ENCODE data around the gene CEND1.
A peak's percentile ranks its signal among the peaks of the same experiment; 100 is the strongest.

Gene CEND1

GRCh38 chr11:834371-835316 lies 44.8 kb upstream of the CEND1 start:
- Histone ChIP-seq H3K9ac (peak overlapping the region; percentile 2 to 90 (median 81); a peak in 20 of 22 replicates), H3K27ac (peak overlapping the region in 7 of 11 experiments; percentile 2 to 65 (median 41); a peak in 12 of 22 replicates), H3K9me3 (replicated peaks in 1 of 11) (no peaks in the 10 kb centered on the region), H3K27me3 (peaks cover 29 to 51% (median 37%) of the 10 kb centered on the region in 11 experiments), H4K20me1 (peaks cover 48 to 93% (median 88%) of the 10 kb centered on the region in 11 experiments), H3K4me1 (peaks cover 50 to 71% (median 55%) of the 10 kb centered on the region in 10 experiments), H3K4me2 (peak overlapping the region; percentile 90 to 99 (median 98)), H3K36me3 (peaks cover 32 to 37% (median 36%) of the 10 kb centered on the region in 11 experiments), H3K4me3 (peak overlapping the region in 9 of 10 experiments; percentile 7 to 86 (median 71); a peak in 14 of 20 replicates)
- TF ChIP-seq Cebpa-rat (IDR thresholded peaks at IDR 0.05), result no peak

GRCh38 chr11:833849-834311 lies 44.0 kb upstream of the CEND1 start:
- H3K9me3 ChIP-seq (replicated peaks in 1 of 11), result no peaks in the 10 kb centered on the region
- no peak for TF ChIP-seq Cebpa-rat (IDR thresholded peaks at IDR 0.05)
- peaks cover 42 to 93% (median 88%) of the 10 kb centered on the region in 11 experiments for H4K20me1 ChIP-seq
- H3K36me3 ChIP-seq, result peaks cover 24 to 29% (median 28%) of the 10 kb centered on the region in 11 experiments
- H3K4me2 ChIP-seq, result peak overlapping the region; percentile 90 to 99 (median 98)
- H3K4me3 ChIP-seq, result peak overlapping the region; percentile 71 to 86 (median 74)
- H3K9ac ChIP-seq, result peak overlapping the region; percentile 74 to 92 (median 84); a peak in 21 of 22 replicates
- peaks cover 57 to 78% (median 62%) of the 10 kb centered on the region in 10 experiments for H3K4me1 ChIP-seq
- peak overlapping the region in 7 of 11 experiments; percentile 70 to 81 (median 79); a peak in 12 of 22 replicates for H3K27ac ChIP-seq
- peaks cover 37 to 59% (median 45%) of the 10 kb centered on the region in 11 experiments for H3K27me3 ChIP-seq

DNA sequence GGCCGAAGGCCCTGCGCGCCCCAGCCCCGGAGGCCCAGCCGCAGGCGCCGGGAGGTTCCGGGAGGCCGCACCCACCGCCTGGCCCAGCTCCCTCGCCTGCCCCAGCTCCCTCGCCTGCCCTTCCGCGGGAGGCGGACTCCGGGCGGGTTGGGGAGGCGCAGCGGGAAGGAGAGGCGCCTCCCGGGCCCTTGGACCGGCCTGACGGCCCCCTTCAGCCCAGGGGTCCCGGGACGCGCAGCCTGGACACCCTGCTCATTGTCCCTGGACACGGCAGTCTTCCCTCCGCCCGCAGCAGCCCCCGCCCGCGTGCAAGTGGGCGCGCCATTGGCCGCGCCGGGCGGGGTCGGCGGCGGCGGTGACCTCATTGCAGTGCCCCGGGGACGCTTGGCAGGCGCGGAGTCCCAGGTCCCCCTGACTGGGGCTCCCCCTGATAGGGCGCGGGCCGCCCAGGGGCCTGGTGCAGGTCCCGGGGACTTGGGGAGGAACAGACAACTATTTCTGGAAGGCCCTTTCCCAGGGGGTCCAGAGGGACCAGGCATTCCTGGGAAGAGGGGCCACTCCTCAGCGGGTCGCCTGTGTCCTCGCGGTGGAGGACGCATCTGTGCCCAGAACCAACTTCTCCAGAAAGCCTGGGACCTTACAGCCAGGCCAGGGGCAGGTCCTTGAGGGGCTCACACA lies 43.4 kb upstream of the CEND1 start:
- H3K27ac ChIP-seq, result peak overlapping the region; percentile 43 to 83 (median 77)
- H3K27me3 ChIP-seq, result peaks cover 43 to 65% (median 51%) of the 10 kb centered on the region in 11 experiments
- peaks cover 18 to 23% (median 22%) of the 10 kb centered on the region in 11 experiments for H3K36me3 ChIP-seq
- peak overlapping the region; percentile 71 to 86 (median 74) for H3K4me3 ChIP-seq
- peaks cover 37 to 93% (median 88%) of the 10 kb centered on the region in 11 experiments for H4K20me1 ChIP-seq
- H3K4me1 ChIP-seq, result peaks cover 64 to 81% (median 69%) of the 10 kb centered on the region in 10 experiments
- H3K9me3 ChIP-seq (replicated peaks in 1 of 11), result no peaks in the 10 kb centered on the region
- peak overlapping the region; percentile 90 to 99 (median 98) for H3K4me2 ChIP-seq
- no peak for TF ChIP-seq Cebpa-rat (IDR thresholded peaks at IDR 0.05)
- peak overlapping the region; percentile 74 to 92 (median 84) for H3K9ac ChIP-seq

DNA sequence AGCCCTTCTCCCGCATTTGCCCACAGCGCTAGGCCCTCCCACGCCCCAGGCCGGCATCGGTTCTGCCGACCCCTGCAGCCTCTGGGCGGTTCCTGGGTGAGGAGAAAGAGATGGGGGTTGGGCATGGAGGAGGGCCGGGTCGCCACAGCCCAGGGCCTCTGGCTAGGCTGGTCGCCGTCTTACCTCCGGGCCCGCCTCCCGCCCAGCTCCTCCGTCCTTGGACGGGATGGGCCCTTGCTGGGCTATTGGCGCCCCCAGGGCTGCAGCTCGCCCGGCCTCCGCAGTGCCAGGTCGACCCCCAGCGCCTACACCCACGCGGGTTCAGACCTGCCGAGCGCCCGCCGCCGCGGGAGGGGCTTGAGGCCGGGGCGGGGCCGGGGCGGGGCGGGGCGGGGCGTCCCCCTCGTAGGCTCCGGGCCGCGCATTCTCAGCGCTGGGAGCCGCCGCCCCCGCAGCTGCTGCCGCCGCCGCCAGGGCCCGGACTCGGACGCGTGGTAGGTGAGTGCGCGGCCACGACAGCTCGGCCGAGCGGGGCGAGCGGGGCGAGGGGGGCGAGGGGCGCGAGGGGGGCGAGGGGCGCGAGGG lies 42.7 kb upstream of the CEND1 start, which contains the start of gene CD151:
TSS of gene CD151 (plus strand) at position 424 of the 585 bp plus-strand sequence. CDS start 3,118 bp downstream, outside the sequence.
- Histone ChIP-seq H3K4me3 (peak within 1 kb of the TSS; percentile 71 to 86 (median 74)), H3K9ac (peak within 1 kb of the TSS; percentile 74 to 92 (median 84)), H3K4me1 (peaks cover 70 to 83% (median 73%) of the 10 kb centered on the region in 10 experiments), H3K36me3 (peaks cover 14 to 17% (median 15%) of the 10 kb centered on the region in 11 experiments), H4K20me1 (peaks cover 31 to 93% (median 88%) of the 10 kb centered on the region in 11 experiments), H3K9me3 (replicated peaks in 1 of 11) (no peaks in the 10 kb centered on the region), H3K27me3 (peaks cover 50 to 71% (median 58%) of the 10 kb centered on the region in 11 experiments), H3K4me2 (peak within 1 kb of the TSS; percentile 93 to 100 (median 100)), H3K27ac (peak within 1 kb of the TSS; percentile 43 to 83 (median 77))
- TF ChIP-seq Cebpa-rat (IDR thresholded peaks at IDR 0.05), result no peak

GRCh38 chr11:831961-832528 lies 42.2 kb upstream of the CEND1 start:
- Histone ChIP-seq H3K9ac (peak overlapping the region; percentile 27 to 75 (median 64); a peak in 17 of 22 replicates), H3K4me1 (peaks cover 74 to 83% (median 77%) of the 10 kb centered on the region in 10 experiments), H3K27ac (peak overlapping the region in 4 of 11 experiments; percentile 10 to 48 (median 31); a peak in 3 of 22 replicates), H3K36me3 (peaks cover 9 to 11% (median 10%) of the 10 kb centered on the region in 11 experiments; a peak in 20 of 22 replicates), H3K4me3 (peak overlapping the region; percentile 48 to 86 (median 74)), H3K27me3 (peaks cover 55 to 77% (median 63%) of the 10 kb centered on the region in 11 experiments), H3K4me2 (peak overlapping the region; percentile 79 to 100 (median 100)), H3K9me3 (replicated peaks in 1 of 11) (no peaks in the 10 kb centered on the region), H4K20me1 (peaks cover 26 to 93% (median 88%) of the 10 kb centered on the region in 11 experiments)
- TF ChIP-seq Cebpa-rat (IDR thresholded peaks at IDR 0.05), result no peak

DNA sequence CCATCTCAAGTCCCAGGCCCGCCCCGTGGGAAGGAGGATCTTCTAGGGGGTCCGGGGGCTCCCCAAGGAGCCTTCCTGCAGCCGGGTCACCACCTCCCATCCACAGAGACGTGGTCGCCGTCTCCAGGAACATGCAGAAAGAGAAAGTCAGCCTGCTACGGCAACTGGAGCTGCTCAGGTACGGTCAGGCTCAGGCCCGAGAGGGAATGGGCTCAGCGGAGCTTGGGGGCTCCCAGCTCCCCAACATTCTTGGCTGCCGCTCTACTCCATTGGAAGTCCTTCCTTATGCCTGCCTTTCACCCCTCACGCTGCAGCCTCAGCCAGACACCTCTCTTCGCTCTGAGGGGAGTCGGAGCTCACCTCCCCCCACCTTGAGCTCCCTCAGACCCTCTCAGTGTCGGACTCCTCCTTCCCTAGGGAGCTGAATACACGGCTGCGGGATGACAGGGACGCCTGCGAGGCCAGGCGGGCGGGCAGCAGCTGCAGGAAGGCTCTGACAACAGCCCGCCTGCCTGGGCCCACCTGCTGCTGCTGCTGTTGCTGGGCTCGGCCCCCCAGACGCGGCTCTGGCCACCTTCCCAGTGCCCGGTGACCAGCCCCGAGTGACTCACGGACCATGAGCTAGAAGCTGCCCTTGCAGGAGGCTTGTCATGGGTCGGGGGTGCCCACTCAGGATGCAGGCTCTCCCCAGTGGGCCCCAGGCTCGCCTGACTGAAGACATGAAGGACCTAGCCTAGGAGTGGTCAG lies 41.4 kb upstream of the CEND1 start:
- H3K4me1 ChIP-seq, result peaks cover 78 to 85% (median 84%) of the 10 kb centered on the region in 10 experiments
- TF ChIP-seq Cebpa-rat (IDR thresholded peaks at IDR 0.05), result no peak
- peak overlapping the region in 5 of 11 experiments; percentile 3 to 73 (median 38); a peak in 4 of 22 replicates for H3K9ac ChIP-seq
- no peaks in the 10 kb centered on the region for H3K9me3 ChIP-seq (replicated peaks in 1 of 11)
- H3K4me2 ChIP-seq, result peak overlapping the region; percentile 79 to 100 (median 100)
- peaks cover 63 to 85% (median 71%) of the 10 kb centered on the region in 11 experiments for H3K27me3 ChIP-seq
- H3K27ac ChIP-seq, result no peak overlapping the region
- peaks cover 18 to 93% (median 82%) of the 10 kb centered on the region in 11 experiments for H4K20me1 ChIP-seq
- peak overlapping the region; percentile 3 to 86 (median 52); a peak in 14 of 20 replicates for H3K4me3 ChIP-seq
- peaks cover 1 to 3% (median 2%) of the 10 kb centered on the region in 11 experiments; a peak in 18 of 22 replicates for H3K36me3 ChIP-seq
